H9 (cell line): ENCODE data around the gene SH2D3C. TPM values are rescaled to one million over a fixed set of nuclear protein-coding genes. Genes with fewer than 3 reads are reported as not detected.

Experiments
- DNase-seq: peaks from one replicate; pipeline ENCODE4 v3.0.0-alpha.2; 2017
- H2AFZ ChIP-seq: one replicate; pipeline ENCODE4 v1.6.1; 2013; ENCODE audit warnings: mild to moderate bottlenecking, low read length, control low read depth, moderate library complexity
- H2AK5ac ChIP-seq: 2 replicates; pipeline ENCODE4 v1.6.1; 2013; ENCODE audit warnings: low read length, control low read depth, mixed read lengths; ENCODE audit not compliant: insufficient read length
- H2BK120ac ChIP-seq: one replicate; pipeline ENCODE4 v1.6.1; 2013; ENCODE audit warnings: low read depth, mild to moderate bottlenecking, low read length, control low read depth, inconsistent platforms; ENCODE audit not compliant: poor library complexity, severe bottlenecking
- H2BK12ac ChIP-seq: 2 replicates; pipeline ENCODE4 v1.6.1; 2013; ENCODE audit warnings: low read length, control low read depth, mixed read lengths, low read depth; ENCODE audit not compliant: insufficient read length
- H2BK15ac ChIP-seq: 2 replicates; pipeline ENCODE4 v1.6.1; 2013; ENCODE audit warnings: low read depth, low read length, control low read depth
- H2BK20ac ChIP-seq: one replicate; pipeline ENCODE4 v1.6.1; 2013; ENCODE audit warnings: low read depth, mild to moderate bottlenecking, low read length, control low read depth, inconsistent platforms; ENCODE audit not compliant: poor library complexity, severe bottlenecking
- H2BK5ac ChIP-seq: 2 replicates; pipeline ENCODE4 v1.6.1; 2013; ENCODE audit warnings: low read length, control low read depth, mixed read lengths; ENCODE audit not compliant: insufficient read length
- H3K14ac ChIP-seq: 2 replicates; pipeline ENCODE4 v1.6.1; 2013; ENCODE audit warnings: low read length, control low read depth; ENCODE audit not compliant: insufficient read depth
- H3K18ac ChIP-seq: 2 replicates; pipeline ENCODE4 v1.6.1; 2013; ENCODE audit warnings: low read depth, mild to moderate bottlenecking, mixed read lengths, low read length, control low read depth; ENCODE audit not compliant: insufficient read length
- H3K23ac ChIP-seq: 2 replicates; pipeline ENCODE4 v1.6.1; 2013; ENCODE audit warnings: low read length, control low read depth, mixed read lengths, low read depth; ENCODE audit not compliant: insufficient read length
- H3K23me2 ChIP-seq: 2 replicates; pipeline ENCODE4 v1.6.1; 2013; ENCODE audit warnings: low read depth, mild to moderate bottlenecking, mixed read lengths, low read length, control low read depth; ENCODE audit not compliant: insufficient read length, poor library complexity, severe bottlenecking
- H3K27ac ChIP-seq: 2 replicates; pipeline ENCODE4 v1.5.1; 2013; ENCODE audit warnings: low read length, control low read depth, mixed read lengths, low read depth; ENCODE audit not compliant: insufficient read length
- H3K27me3 ChIP-seq: 2 replicates; pipeline ENCODE4 v1.6.1; 2013; ENCODE audit warnings: low read length, control low read depth, inconsistent platforms; ENCODE audit not compliant: insufficient read depth
- H3K4ac ChIP-seq: 2 replicates; pipeline ENCODE4 v1.6.1; 2013; ENCODE audit warnings: low read depth, mild to moderate bottlenecking, control low read depth, inconsistent platforms, low read length, moderate library complexity
- H3K4me1 ChIP-seq: 2 replicates; pipeline ENCODE4 v1.6.1; 2013; ENCODE audit warnings: low read length, control low read depth, inconsistent platforms; ENCODE audit not compliant: insufficient read depth
- H3K4me2 ChIP-seq: 2 replicates; pipeline ENCODE4 v1.6.1; 2013; ENCODE audit warnings: low read length, control low read depth, mixed read lengths; ENCODE audit not compliant: insufficient read length, insufficient read depth
- H3K56ac ChIP-seq: 2 replicates; pipeline ENCODE4 v1.6.1; 2013; ENCODE audit warnings: low read depth, mild to moderate bottlenecking, mixed read lengths, low read length, control low read depth; ENCODE audit not compliant: insufficient read length
- H3K79me1 ChIP-seq: 2 replicates; pipeline ENCODE4 v1.6.1; 2013; ENCODE audit warnings: low read depth, mild to moderate bottlenecking, moderate library complexity, low read length, control low read depth, inconsistent platforms; ENCODE audit not compliant: insufficient read depth, poor library complexity, severe bottlenecking
- H3K79me2 ChIP-seq: 2 replicates; pipeline ENCODE4 v1.6.1; 2013; ENCODE audit warnings: low read length, control low read depth, inconsistent platforms; ENCODE audit not compliant: insufficient read depth
- H3K9ac ChIP-seq: 2 replicates; pipeline ENCODE4 v1.6.1; 2013; ENCODE audit warnings: low read length, control low read depth, mixed read lengths; ENCODE audit not compliant: insufficient read length; ENCODE audit errors: extremely low read depth
- H3K9me3 ChIP-seq: one replicate; pipeline ENCODE4 v1.6.1; 2013; ENCODE audit warnings: low read depth, low read length, inconsistent platforms; ENCODE audit not compliant: control insufficient read depth
- H3T11ph ChIP-seq: one replicate; pipeline ENCODE4 v1.6.1; 2013; ENCODE audit warnings: mild to moderate bottlenecking, low read length, control low read depth, inconsistent platforms
- H4K20me1 ChIP-seq: one replicate; pipeline ENCODE4 v1.6.1; 2013; ENCODE audit not compliant: control insufficient read depth, insufficient read length, insufficient read depth
- H4K5ac ChIP-seq: 2 replicates; pipeline ENCODE4 v1.6.1; 2013; ENCODE audit warnings: low read depth, mild to moderate bottlenecking, mixed read lengths, low read length, control low read depth; ENCODE audit not compliant: insufficient read length
- H4K8ac ChIP-seq: replicated peaks from 2 replicates; pipeline ENCODE4 v1.6.1; 2013; ENCODE audit warnings: low read length, control low read depth, mixed read lengths, low read depth; ENCODE audit not compliant: insufficient read length
- H4K91ac ChIP-seq: 2 replicates; pipeline ENCODE4 v1.6.1; 2013; ENCODE audit warnings: low read depth, mild to moderate bottlenecking, moderate library complexity, mixed read lengths, low read length, control low read depth; ENCODE audit not compliant: insufficient read length
- H3K27ac Mint-ChIP-seq, 3 experiments: 2 replicates in 2 of 3; 3 replicates in 1 of 3; pipeline ENCODE4 v1.8.0; 2020 to 2021; ENCODE audit warnings: mixed read lengths in 3 of 3, mild to moderate bottlenecking in 1 of 3, moderate library complexity in 1 of 3
- H3K27me3 Mint-ChIP-seq: 2 replicates; pipeline ENCODE4 v1.8.0; 2021; ENCODE audit warnings: low read depth, mild to moderate bottlenecking, moderate library complexity, mixed read lengths
- H3K36me3 Mint-ChIP-seq, 3 experiments: 2 replicates in 2 of 3; 3 replicates in 1 of 3; pipeline ENCODE4 v1.8.0; 2020 to 2021; ENCODE audit warnings: low read depth in 3 of 3, mixed read lengths in 3 of 3; ENCODE audit not compliant: insufficient read depth in 1 of 3
- H3K4me1 Mint-ChIP-seq, 2 experiments: 2 replicates each; pipeline ENCODE4 v1.8.0; 2020; ENCODE audit warnings: mixed read lengths in 2 of 2
- H3K4me3 Mint-ChIP-seq, 2 experiments: 2 replicates in 1 of 2; 3 replicates in 1 of 2; pipeline ENCODE4 v1.8.0; 2020 to 2021; ENCODE audit warnings: mild to moderate bottlenecking in 2 of 2, mixed read lengths in 2 of 2, moderate library complexity in 1 of 2
- H3K9me3 Mint-ChIP-seq, 2 experiments: 2 replicates in 1 of 2; 3 replicates in 1 of 2; pipeline ENCODE4 v1.8.0; 2020; ENCODE audit warnings: mild to moderate bottlenecking in 2 of 2, mixed read lengths in 2 of 2, moderate library complexity in 1 of 2
- WGBS: extraction: QIAGEN DNeasy Blood & Tissue Kit; methylation state at CpG from one replicate; pipeline ENCODE4 v1.1.7; 2013; ENCODE audit warnings: missing lambda C conversion rate, low lambda C conversion rate, mixed read lengths; ENCODE audit not compliant: insufficient read length; ENCODE audit errors: extremely low coverage; 5-methylcytosine and 5-hydroxymethylcytosine counted together
- total RNA-seq: library from RNA; stranded (reverse); gene quantifications from 2 replicates; pipeline ENCODE4 v1.2.1, GENCODE V29; 2021
- TF ChIP-seq, protein P1 (sequence below): fragments of 200-600 bp; sonication (generic); conservative IDR thresholded peaks from 3 replicates; pipeline ENCODE4 v1.8.0; 2021; ENCODE audit warnings: antibody characterized with exemption, mild to moderate bottlenecking

The SH2D3C gene
- total RNA-seq, 1 experiment from 2014 or later: 1.7 TPM

DNA sequence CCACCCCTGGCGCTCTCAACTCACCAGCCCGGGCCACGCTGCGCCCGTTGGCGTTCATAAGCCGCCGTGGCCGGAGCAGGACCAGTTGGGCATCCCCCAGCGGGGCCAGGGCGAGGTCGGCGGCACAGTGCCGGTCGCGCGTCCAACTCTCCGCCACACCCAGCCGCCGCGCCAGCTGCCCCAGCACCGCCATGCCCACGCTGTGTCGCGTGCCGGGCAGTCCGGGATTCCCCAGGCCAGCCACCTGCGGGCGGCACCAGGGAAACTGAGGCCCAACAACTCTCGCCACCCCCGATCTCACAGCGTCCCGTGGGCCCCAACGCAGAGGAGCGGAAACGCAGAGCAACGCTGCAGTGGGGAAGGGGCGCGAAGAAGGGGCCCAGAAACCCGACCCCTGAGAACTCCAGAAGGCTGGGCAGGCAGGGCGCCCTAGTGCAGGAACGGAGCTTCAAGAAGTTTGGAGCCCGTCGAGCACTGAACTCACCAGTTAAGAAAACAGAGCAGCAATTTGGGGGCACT, 63.5 kb downstream of the SH2D3C start:
- H3K36me3 Mint-ChIP-seq: no peaks in the 10 kb centered on the region; a peak in 1 of 7 replicates
- H3K18ac ChIP-seq: peak overlapping the region; percentile 39
- no peaks in the 10 kb centered on the region for H4K20me1 ChIP-seq
- H3K9me3 Mint-ChIP-seq: no peaks in the 10 kb centered on the region
- no peak overlapping the region for H2BK20ac ChIP-seq
- no peak overlapping the region for H4K8ac ChIP-seq
- H2AK5ac ChIP-seq: no peak overlapping the region
- no peak overlapping the region for H3K56ac ChIP-seq
- no peaks in the 10 kb centered on the region for H3K79me1 ChIP-seq
- H3K14ac ChIP-seq: peak overlapping the region; percentile 27; the same call in 1 of the 2 replicates
- peaks cover 24 to 33% of the 10 kb centered on the region in 2 experiments for H3K4me1 Mint-ChIP-seq
- H3K23me2 ChIP-seq: peaks cover 13% of the 10 kb centered on the region
- no peak overlapping the region for H3K9ac ChIP-seq
- TF ChIP-seq, protein P1, sequence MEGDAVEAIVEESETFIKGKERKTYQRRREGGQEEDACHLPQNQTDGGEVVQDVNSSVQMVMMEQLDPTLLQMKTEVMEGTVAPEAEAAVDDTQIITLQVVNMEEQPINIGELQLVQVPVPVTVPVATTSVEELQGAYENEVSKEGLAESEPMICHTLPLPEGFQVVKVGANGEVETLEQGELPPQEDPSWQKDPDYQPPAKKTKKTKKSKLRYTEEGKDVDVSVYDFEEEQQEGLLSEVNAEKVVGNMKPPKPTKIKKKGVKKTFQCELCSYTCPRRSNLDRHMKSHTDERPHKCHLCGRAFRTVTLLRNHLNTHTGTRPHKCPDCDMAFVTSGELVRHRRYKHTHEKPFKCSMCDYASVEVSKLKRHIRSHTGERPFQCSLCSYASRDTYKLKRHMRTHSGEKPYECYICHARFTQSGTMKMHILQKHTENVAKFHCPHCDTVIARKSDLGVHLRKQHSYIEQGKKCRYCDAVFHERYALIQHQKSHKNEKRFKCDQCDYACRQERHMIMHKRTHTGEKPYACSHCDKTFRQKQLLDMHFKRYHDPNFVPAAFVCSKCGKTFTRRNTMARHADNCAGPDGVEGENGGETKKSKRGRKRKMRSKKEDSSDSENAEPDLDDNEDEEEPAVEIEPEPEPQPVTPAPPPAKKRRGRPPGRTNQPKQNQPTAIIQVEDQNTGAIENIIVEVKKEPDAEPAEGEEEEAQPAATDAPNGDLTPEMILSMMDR: no peak
- H3K27me3 Mint-ChIP-seq: peaks cover 7% of the 10 kb centered on the region
- no peak overlapping the region for H3K4ac ChIP-seq
- H3K79me2 ChIP-seq: no peaks in the 10 kb centered on the region
- peak overlapping the region in 1 of 3 experiments; percentile 93; a peak in 1 of 7 replicates for H3K27ac Mint-ChIP-seq
- no peak overlapping the region for H2AFZ ChIP-seq
- peak overlapping the region; percentile 54 for H3K4me2 ChIP-seq
- no peaks in the 10 kb centered on the region for H3K9me3 ChIP-seq
- no peak overlapping the region for H2BK5ac ChIP-seq
- no peak overlapping the region for H3K23ac ChIP-seq
- no peaks in the 10 kb centered on the region; the same call in 1 of the 2 replicates for H3K4me1 ChIP-seq
- no peak overlapping the region for H4K91ac ChIP-seq
- H2BK15ac ChIP-seq: no peak overlapping the region
- H3K27ac ChIP-seq: no peak overlapping the region
- H4K5ac ChIP-seq: no peak overlapping the region
- peak overlapping the region; percentile 89 to 98 for H3K4me3 Mint-ChIP-seq
- H3K27me3 ChIP-seq: no peaks in the 10 kb centered on the region
- no CpG with 5 or more reads among the region's 44 CpGs for WGBS
- no peak overlapping the region for H3T11ph ChIP-seq
- no peak overlapping the region for H2BK120ac ChIP-seq
- no peak overlapping the region for H2BK12ac ChIP-seq
- DNase-seq: no peak
